HG03469 (cell line): Measurements from ENCODE around the gene LRBA.
"Not testable (repeated sequence)": the region's sequence is repeated elsewhere in the genome, so short reads cannot be mapped to it uniquely, and the experiment has no call there.

Experiments used
- ATAC-seq: cut with Tn5 transposase; IDR thresholded peaks from one replicate; pipeline ENCODE4 v1.9.1; 2021; ENCODE audit warnings: mild to moderate bottlenecking, moderate library complexity, moderate number of reproducible peaks; ENCODE audit not compliant: unreplicated experiment

LRBA gene

DNA sequence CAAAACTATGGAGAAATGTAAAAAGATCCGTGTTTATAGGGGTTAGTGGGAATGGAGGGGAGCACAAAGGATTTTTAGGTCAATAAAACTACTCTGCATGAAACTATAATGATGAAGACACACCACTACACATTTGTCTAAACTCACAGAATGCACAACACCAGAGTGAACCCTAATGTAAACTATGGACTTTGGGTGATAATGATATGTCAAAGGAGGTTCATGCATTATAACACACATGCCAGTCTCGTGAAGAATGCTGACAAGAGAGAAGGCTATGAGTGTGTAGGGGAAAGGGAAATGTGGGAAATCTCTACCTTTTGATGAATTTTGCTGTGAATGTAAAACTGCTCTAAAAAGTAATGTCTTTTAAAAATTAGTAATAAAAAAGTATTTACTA lies 249.9 kb downstream of the LRBA start:
- no peak for ATAC-seq

DNA sequence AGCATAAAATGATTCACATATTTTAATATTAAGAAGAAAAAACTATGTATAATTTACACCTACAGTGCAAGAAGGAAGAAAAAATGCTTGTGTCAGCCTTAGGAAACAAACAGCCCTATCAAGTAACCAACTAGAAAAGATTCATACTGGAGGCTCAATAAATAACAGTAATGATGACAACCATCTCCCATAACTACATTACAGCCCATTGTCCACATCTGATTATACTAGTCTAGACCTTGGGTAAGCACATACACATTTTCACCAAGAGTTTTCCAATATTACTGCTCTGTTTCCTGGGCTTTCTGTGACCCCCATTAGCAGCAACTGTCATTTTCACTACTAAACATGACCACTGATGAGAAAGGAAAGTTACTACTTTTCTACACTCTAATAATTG lies 263.4 kb downstream of the LRBA start:
- no peak for ATAC-seq

DNA sequence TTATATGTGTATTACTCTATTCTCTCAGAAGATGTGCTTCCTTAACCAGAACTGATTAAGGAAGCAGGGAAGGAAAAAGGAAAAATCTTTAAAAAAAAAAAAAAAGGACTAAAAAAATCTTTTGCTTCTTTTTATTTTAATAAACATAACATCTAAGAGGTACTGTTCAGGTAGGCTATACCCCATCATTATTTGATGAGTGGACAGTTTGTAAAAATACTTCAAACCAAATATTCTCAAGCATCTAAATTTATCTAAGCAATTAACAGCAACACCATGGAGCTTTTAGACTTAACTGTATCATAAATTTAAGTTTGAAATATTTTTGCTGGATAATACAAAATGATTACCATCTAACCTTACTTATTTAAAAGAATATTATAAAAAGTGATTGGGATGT lies 264.3 kb downstream of the LRBA start:
- no peak for ATAC-seq

DNA sequence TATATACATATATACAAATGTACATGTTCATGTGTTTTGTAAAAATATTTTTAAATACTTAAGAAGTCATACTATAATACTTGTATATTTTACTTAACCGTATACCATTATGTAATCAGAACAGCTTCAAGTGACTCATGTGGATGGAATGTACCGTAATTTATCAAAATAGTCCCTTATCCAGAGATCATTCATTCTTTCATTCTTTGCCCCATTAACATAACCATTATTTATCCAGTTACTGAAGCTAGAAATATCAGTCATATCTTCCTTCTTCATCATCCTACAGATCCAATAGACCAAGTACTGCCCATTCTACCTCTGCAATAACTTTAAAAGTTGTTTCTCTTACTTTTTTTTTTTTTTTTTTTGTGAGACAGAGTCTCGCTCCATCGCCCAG lies 268.9 kb downstream of the LRBA start:
- no peak for ATAC-seq

DNA sequence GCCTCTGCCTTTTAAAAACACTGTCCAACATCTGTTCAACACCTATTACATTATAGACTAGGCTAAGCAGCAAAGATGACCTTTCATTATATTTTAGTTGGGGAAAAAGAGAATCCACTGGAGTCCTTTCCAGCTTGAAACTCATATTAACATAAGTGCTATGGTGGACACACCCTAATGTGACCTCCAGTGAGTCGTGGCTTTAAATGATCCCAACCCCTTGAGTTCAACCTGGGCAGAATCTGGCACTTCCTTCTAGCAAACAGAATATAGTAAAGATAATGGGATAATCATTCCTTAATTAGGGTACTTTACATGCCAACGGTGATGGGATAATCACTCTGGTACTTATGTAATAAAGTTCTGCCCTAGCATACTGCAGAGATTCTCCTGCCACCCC lies 270.5 kb downstream of the LRBA start:
- ATAC-seq = no peak

DNA sequence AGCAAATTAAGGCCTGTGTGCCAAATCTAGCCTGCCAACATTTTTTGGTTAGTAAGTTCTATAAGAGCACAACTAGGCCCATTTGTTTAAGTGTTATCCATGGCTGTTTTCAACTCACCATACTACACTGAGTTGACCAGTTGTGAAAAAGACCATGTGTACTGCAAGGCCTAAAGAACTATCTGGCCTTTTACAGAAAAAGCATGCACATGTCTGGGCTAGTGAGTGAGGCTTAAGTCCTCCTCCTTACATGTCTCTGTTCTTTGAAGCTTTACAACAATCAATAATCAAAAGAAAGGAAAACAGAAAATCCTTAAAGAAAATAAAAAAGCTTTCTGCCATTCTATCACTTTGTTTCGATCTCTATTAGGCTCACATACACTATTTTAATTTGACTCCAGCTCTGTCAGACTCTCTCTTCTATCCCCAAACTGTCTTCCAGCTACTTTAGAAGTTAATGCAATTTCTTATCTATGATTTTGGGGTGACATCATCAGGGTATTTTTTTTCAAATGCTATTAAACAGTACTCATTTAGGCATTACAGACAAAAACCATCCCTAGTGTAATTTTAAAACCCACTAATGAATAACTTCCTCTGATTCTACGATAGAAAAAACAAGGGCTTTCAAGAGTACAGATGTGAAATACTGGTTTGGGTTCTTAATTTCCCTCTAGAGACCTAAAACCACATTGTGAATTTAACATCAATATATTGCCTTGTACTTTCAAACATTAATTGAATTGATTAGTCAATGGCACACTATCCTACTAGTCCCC lies 271.3 kb downstream of the LRBA start:
- no peak for ATAC-seq

DNA sequence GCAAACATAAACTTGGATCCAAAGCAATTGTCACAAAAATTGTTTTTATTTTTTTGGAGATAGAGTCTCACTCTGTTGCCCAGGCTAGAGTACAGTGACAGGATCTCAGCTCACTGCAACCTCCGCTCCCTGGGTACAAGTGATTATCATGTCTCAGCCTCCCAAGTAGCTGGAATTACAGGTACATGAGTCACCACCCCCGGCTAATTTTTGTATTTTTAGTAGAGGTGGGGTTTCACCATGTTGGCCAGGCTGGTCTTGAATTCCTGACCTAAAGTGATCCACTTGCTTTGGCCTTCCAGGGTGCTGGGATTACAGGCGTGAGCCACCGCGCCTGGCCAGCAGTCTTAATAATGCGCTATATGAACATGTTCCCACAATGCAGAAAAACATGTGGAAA lies 272.2 kb downstream of the LRBA start:
- not testable (repeated sequence) for ATAC-seq

DNA sequence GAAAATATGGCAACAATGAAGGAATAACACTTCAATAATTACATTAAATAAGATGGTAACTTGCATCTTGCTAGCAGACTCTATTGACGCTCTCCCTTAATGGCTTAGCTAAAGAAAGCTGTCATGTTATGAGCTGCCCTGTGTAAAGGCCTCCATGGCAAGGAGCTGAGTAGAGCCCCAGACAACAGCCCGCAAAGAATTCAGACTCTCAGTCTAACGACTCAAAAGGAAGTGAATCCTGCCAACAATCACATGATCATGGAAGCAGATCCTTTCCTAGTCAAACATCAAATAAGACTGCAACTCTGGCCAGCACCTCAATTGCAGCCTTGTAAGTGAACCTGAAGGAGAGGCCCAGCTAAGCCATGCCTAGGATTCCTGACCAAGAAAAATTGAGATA lies 275.5 kb downstream of the LRBA start:
- ATAC-seq = no peak

DNA sequence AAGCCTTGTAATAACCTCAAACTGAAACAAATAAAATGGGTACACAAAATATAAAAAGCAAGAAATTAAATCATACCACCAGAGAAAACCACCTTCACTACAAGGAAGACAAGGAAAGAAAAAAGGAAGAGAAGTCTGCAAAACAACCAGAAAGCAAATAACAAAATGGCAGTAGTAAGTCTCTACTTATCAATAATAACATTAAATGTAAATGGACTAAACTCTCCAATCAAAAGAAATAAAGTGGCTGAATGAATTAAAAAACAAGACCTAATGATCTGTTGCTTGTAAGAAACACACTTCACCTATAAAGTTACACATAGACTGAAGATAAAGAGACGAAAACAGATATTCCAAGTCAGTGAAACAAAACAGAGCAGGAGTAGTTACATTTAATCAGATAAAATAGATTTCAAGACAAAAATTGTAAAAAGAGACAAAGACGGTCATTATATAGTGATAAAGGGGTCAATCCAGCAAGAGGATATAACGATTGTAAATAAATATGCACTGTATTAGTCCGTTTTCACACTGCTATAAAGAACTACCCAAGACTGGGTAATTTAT lies 289.0 kb downstream of the LRBA start:
- ATAC-seq = no peak

DNA sequence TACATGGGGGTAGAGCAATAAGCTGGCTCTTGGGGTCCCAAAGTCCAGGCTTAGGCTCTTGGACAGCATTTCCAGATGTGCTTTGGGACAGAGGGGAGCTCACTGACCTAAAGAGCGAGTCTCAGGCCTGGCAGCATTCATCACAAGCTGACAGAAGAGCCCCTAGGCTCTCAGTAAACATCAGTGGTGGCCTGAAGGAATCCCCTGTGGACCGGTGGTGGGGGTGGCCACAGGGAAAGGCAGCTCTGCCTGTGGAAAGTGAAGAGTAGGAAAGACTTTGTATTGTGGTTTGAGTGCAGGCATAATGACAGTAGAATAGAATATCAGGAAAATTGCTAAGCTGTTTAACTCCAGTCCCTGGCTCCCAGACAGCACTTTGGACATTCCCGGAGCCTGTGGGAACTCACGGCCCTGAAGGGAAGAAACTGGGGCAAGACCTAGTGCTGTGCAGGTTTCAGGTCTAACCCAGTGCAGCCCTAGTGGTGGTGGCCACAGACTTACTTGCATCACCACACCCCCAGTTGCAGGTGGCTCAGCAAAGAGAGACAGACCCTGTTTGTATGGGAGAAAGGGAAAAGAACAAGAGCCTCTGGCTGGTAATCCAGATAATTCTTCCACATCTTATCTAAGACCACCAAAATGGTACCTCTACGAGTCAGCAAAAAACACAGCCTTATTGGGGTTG lies 291.2 kb downstream of the LRBA start:
- ATAC-seq = no peak

DNA sequence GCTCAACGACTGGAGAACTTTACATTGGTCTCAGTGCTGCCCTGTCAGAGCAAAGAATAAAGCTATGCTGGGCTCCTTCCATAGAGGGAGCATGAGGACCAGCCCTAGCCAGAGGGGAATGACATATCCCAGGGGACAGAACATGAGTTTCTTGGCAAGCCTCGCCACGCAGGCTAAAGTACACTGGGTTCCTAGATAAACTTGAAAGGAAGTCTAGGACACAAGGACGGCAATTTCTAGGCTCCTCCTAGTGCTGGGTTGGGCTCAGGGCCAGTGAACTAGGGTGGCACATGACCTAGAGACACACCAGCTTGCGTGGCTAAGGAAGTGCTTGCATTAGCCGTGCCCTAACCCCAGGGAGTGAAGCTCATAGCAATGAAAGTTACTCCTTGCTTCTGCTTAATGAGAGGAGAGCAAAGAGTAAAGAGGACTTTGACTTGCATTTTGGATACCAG lies 292.1 kb downstream of the LRBA start:
- no peak for ATAC-seq

DNA sequence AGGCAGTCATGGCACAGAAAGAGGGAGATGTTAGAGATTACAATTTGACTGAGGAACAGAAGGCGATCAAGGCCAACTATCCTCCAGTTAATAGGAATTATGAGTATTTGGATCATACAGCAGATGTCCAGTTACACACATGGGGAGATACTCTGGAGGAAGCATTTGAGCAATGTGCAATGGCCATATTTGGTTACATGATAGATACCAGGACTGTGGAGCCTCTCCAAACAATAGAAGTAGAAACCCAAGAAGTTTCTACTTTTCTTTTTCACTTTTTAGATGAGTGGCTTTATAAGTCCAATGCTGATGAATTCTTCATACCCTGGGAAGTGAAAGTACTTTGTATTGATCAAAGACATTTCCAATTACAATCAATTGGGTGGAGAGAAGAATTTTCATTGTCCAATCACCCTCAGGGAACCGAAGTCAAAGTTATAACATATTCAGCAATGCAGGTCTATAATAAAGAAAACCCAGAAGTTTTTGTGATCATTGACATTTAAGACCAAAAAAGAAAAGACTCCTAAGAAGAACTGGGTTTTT lies 294.0 kb downstream of the LRBA start:
- ATAC-seq = no peak

DNA sequence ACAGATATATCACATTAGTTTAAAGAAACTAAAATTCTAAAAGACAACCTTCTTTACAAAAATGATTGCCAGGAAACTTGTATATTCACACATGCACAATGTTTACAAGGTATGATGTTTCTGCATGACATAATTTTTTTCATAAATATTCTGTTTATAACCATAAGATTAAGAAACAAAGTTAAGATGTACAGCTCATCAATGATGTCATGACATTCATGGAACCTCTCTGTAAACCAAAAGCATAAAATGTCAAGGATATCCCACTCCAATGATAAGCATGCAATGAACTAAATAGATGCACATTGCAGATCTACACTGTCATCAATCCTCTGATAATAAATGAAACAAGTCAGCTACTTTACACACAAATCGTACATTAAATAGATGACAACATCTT lies 297.1 kb downstream of the LRBA start:
- no peak for ATAC-seq

DNA sequence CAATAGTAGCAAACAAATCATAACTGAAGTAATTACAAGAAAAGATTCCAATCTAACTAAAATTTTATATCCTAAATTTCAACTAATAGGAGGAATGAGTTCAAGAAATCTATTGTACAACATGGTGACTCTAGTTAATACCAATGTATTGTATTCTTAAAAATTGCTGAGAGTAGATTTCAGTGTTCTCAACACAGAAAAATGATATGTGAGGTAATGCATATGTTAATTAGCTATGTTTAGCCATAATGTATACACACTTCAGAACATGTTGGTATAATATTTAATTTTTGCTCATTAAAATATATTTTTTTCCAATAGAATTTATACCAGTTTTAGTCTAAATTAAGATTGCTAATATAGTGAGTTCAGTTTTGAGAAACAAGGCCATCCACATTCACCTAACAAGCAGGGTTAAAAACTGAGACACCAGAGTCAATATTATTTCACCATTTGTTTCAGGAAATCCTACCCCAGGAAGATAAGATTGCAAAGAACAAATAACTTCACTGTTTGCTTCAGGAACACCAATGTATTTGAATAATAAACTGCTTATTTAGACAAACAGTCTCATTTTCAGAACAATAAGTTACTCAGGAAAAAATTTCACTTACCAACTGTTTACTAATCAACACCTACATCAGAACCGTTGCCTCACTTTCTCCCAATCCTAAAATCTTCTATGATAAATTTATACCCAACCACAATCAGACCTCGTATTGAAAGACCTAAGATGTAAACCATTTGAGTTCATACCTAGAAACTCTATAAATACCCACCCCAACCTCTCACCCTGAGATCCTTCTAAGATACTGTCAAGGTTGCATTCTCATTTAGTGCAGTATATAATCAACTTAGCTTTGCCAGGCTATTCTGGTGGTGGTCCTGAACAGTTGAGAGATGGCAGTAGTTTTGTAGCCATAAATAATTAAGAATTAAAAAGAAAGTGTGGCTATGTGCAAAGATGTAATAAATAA lies 300.3 kb downstream of the LRBA start:
- ATAC-seq = no peak

DNA sequence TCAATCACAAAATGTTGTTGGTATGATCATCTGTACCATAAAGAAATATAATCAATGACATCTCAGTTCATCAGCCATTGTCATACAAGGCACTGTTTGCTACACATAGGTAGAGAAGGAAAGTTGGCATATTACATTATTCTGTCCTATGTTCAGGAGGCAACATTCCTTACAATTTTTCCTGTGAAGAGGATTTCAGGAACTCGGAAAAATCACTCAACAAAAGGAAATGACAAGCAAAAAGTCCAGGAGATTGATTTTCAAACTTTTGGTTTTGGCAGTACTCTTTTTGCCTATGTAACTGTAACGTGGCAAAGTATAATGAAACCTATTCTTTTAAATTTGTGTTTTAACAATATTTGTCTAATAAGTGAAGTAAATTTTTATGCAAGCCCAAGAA lies 301.8 kb downstream of the LRBA start:
- ATAC-seq = no peak

DNA sequence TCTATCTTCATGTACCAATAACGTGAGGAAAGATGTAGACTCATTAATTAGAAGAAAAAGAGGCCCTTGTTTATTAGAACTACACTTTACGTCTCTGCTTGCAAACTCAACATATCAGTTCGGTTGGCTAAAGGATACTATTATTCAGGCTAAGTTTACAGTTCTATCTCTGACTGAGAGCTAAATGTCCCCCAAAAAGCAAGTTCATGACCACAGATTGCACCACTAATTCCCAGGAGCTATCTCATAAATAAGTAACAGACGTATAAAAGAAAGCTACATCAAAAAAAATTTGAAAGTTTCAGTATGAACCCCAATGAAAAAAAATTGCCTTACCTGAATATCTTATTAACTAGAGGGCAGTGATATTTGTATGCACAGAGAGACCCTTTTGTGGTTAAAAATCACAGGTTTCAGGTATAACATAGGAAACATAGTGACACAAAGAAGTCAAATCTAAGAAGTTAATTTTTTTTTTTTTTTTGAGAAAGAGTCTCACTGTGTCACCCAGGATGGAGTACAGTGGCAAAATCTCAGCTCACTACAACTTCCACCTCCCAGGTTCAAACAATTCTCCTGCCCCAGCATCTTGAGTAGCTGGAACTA lies 304.2 kb downstream of the LRBA start:
- ATAC-seq = no peak

DNA sequence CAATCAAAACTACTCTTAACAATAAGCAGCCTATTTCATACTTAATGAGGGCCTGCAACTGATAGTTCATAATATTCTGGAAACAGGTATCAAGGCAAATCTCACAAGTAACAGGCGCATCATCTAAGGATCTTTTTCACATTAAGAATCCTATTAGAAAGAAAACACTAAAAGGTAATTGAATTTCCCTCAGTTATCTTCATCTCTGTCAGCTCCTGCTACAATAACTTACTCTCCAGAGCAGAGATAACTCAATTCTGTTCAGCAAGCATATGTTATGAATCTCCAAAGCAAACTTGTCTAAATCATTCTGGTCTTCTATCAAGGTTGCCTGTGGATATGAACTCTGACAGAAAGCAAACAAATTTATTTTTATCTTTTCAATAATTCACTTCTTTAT lies 307.1 kb downstream of the LRBA start:
- ATAC-seq = no peak

DNA sequence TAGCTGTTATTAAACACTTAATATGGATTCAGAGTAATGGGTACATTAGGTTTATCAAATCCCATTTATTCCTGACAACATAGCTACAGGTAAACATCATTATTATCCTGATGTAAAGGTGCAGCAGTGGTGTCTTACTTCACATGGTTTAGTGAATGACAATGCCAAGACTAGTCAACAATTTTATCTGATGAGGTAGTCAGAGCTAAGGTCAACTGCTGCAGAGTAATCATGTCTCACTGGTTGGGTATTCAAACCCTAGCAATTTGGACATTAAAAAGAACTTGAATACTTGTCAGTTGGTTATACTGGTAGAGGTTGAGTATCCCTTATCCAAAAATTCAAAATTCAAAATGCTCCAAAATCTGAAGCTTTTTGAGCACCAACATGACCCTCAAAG lies 315.5 kb downstream of the LRBA start:
- ATAC-seq = no peak

DNA sequence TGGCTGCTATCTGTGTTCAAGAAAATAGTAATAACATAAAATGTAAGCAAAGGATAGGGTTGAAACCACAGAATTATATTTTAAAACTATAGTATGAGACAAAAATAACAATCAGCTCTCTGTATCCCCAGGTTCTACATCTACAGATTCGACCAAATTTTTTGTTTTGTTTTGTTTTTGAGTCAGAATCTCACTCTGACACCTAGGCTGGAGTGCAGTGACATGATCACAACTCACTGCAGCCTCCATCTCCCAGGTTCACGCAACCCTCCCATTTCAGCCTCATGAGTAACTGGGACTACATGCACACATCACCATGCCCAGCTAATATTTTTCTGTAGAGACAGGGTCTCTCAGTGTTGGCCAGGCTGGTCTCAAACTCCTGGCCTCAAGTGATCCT lies 319.9 kb downstream of the LRBA start:
- ATAC-seq = no peak

DNA sequence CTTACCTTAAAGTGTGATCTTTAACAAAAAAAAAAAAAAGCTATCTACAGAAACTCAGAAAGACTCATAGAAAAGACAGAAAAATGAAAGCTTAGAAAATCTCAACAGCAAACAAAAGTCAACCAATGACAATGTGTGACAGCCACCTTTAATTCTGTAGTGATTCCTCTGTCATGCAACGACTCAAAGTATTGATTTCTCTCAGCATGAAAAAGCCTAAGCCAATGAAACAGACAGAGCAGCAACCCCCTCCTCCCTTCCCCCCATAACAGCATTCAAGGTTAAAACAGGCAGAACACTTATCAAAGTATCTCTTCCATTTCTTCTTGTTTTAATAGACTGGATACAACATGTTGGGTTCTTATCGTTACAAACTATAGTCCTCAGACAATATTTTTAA lies 320.6 kb downstream of the LRBA start:
- ATAC-seq = no peak
